GM19023 (cell line): Measurements from ENCODE around the gene ALDH1A3.

Experiments used
- ATAC-seq: cut with Tn5 transposase; IDR thresholded peaks from one replicate; pipeline ENCODE4 v1.9.1; 2021; ENCODE audit warnings: mild to moderate bottlenecking, moderate library complexity; ENCODE audit not compliant: unreplicated experiment

ALDH1A3 gene

GRCh38 chr15:100900795-100901169 is 21.2 kb downstream of the ALDH1A3 start:
- no peak for ATAC-seq

GRCh38 chr15:100901296-100901695 is 21.7 kb downstream of the ALDH1A3 start:
- ATAC-seq = no peak

- no peak for ATAC-seq
Measured at GRCh38 chr15:100901702-100902435, 22.2 kb downstream of the ALDH1A3 start.

- ATAC-seq = no peak
Measured at GRCh38 chr15:100902436-100903167, 23.0 kb downstream of the ALDH1A3 start.

GRCh38 chr15:100903168-100903554 is 23.5 kb downstream of the ALDH1A3 start:
- ATAC-seq = no peak

GRCh38 chr15:100905850-100906249 is 26.2 kb downstream of the ALDH1A3 start:
- no peak for ATAC-seq

- ATAC-seq = no peak
Measured at GRCh38 chr15:100908466-100908865, 28.8 kb downstream of the ALDH1A3 start.

- no peak for ATAC-seq
Measured at GRCh38 chr15:100909565-100909964, 29.9 kb downstream of the ALDH1A3 start.

GRCh38 chr15:100909989-100910955 is 30.6 kb downstream of the ALDH1A3 start:
- ATAC-seq = no peak

GRCh38 chr15:100911086-100911485 is 31.5 kb downstream of the ALDH1A3 start:
- no peak for ATAC-seq

- no peak for ATAC-seq
Measured at GRCh38 chr15:100913961-100914360, 34.3 kb downstream of the ALDH1A3 start.

GRCh38 chr15:100914876-100915275 is 35.2 kb downstream of the ALDH1A3 start:
- no peak for ATAC-seq

- ATAC-seq = peak; percentile 53
Measured at GRCh38 chr15:100918034-100918689, 38.5 kb downstream of the ALDH1A3 start.

- ATAC-seq = peak; percentile 33
Measured at GRCh38 chr15:100918690-100919480, 39.3 kb downstream of the ALDH1A3 start, which contains the start of gene LRRK1. Gene LRRK1, plus strand, starts transcription at chr15:100919357. Its CDS starts 5,276 bp downstream, at chr15:100924633.

GRCh38 chr15:100919481-100920405 is 40.1 kb downstream of the ALDH1A3 start:
- peak; percentile 25 for ATAC-seq

GRCh38 chr15:100920516-100921135 is 41.0 kb downstream of the ALDH1A3 start:
- no peak for ATAC-seq

- ATAC-seq = no peak
Measured at GRCh38 chr15:100922192-100923040, 42.8 kb downstream of the ALDH1A3 start.
